K562 (cell line): ENCODE measurements around the gene CLHC1. TPM values are rescaled to one million over a fixed set of nuclear protein-coding genes. Genes with fewer than 3 reads are reported as not detected.

Experiments used
- CUX1 ChIP-seq: fragments of 200-800 bp; sonication (Bioruptor generic); IDR thresholded peaks from 2 replicates; pipeline ENCODE4 v1.6.1; 2016; ENCODE audit warnings: missing genetic modification characterization, missing compliant biosample characterization
- EZH2 ChIP-seq: IDR thresholded peaks from 2 replicates; pipeline ENCODE4 v1.6.1; 2012; ENCODE audit warnings: low read depth, mild to moderate bottlenecking, inconsistent platforms, low read length, borderline replicate concordance
- FOXA3 ChIP-seq, 2 experiments: fragments of 450-650 bp in 1 of 2; sonication (generic) in 1 of 2; formaldehyde crosslinking; IDR thresholded peaks in 1 of 2; conservative IDR thresholded peaks in 1 of 2; 2 replicates each; pipeline versions ENCODE4 v1.4.0 to v1.8.0; 2020 to 2022; ENCODE audit warnings: mild to moderate bottlenecking in 2 of 2, missing genetic modification reagents in 1 of 2
- LARP7 ChIP-seq: fragments of 450-650 bp; IDR thresholded peaks from 2 replicates; pipeline ENCODE4 v1.6.1; 2016
- NEUROD1 ChIP-seq: fragments of 150-350 bp; IDR thresholded peaks from 2 replicates; pipeline ENCODE4 v1.6.1; 2014; ENCODE audit warnings: borderline replicate concordance, low read length, low read depth; ENCODE audit not compliant: partially characterized antibody
- RBM15 ChIP-seq: fragments of 200-400 bp; formaldehyde crosslinking; IDR thresholded peaks from 2 replicates; pipeline ENCODE4 v1.6.1; 2018; ENCODE audit warnings: mild to moderate bottlenecking, low read length, moderate library complexity; ENCODE audit not compliant: insufficient read depth
- ZBTB5 ChIP-seq: fragments of 450-650 bp; IDR thresholded peaks from 2 replicates; pipeline ENCODE4 v1.6.1; 2017; ENCODE audit warnings: antibody characterized with exemption
- ZNF444 ChIP-seq: fragments of 250-450 bp; sonication (Bioruptor Pico); IDR thresholded peaks from 2 replicates; pipeline ENCODE4 v1.4.0; 2020; ENCODE audit warnings: mild to moderate bottlenecking, moderate library complexity
- ZNF644 ChIP-seq: fragments of 200-800 bp; sonication (Bioruptor generic); IDR thresholded peaks from 2 replicates; pipeline ENCODE4 v1.6.1; 2016; ENCODE audit warnings: low read depth, missing genetic modification characterization, missing compliant biosample characterization
- ZNF778 ChIP-seq: fragments of 450-650 bp; formaldehyde crosslinking; IDR thresholded peaks from 2 replicates; pipeline ENCODE4 v1.4.0; 2020; ENCODE audit warnings: mild to moderate bottlenecking, moderate library complexity
- polyA plus RNA-seq, 8 experiments: library from polyadenylated mRNA; depleted of rRNA in 4 of 8; stranded (reverse) in 5 of 8; unstranded in 3 of 8; fragments of >200 nt; fragmentation: Nextera tagmentation in 2 of 8; fragmentation: Illumina TruSeq in 1 of 8; extraction: Ambion mirVana in 2 of 8; extraction: Trizol in 1 of 8; gene quantifications; 2 replicates each; pipeline versions ENCODE4 v1.2.1 to v1.2.3, GENCODE V29; 2011 to 2014; ENCODE audit warnings: inconsistent platforms in 1 of 8, missing spikeins in 1 of 8
- total RNA-seq, 7 experiments: library from RNA; depleted of rRNA in 6 of 7; stranded (reverse); fragments of >200 nt in 6 of 7; fragmentation: Illumina TruSeq in 2 of 7; extraction: Trizol in 2 of 7; gene quantifications; 2 replicates each; pipeline versions ENCODE4 v1.2.1 to v1.2.3, GENCODE V29; 2011 to 2021; ENCODE audit warnings: low replicate concordance in 1 of 7
- TF ChIP-seq, protein P1 (sequence below), 2 experiments: fragments of 250-450 bp in 1 of 2; fragments of 450-650 bp in 1 of 2; sonication (Bioruptor Pico) in 1 of 2; IDR thresholded peaks; 2 replicates each; pipeline versions ENCODE4 v1.6.1 to v1.8.0; 2016 to 2021; ENCODE audit warnings: mild to moderate bottlenecking in 2 of 2, moderate library complexity in 2 of 2, missing compliant biosample characterization in 1 of 2, missing genetic modification characterization in 1 of 2
- TF ChIP-seq, protein P2 (sequence below): sonication (generic); IDR thresholded peaks from 2 replicates; pipeline ENCODE4 v1.6.1; 2016
- TF ChIP-seq, protein P3 (sequence below): sonication (generic); formaldehyde crosslinking; IDR thresholded peaks from 2 replicates; pipeline ENCODE4 v1.8.0; 2022; ENCODE audit warnings: missing genetic modification reagents, mild to moderate bottlenecking, moderate library complexity, borderline replicate concordance
- TF ChIP-seq, protein P4 (sequence below): fragments of 450-650 bp; IDR thresholded peaks from 2 replicates; pipeline ENCODE4 v1.6.1; 2014; ENCODE audit warnings: low read depth, mild to moderate bottlenecking, moderate library complexity, borderline replicate concordance

Gene CLHC1
- total and polyA plus RNA-seq, 9 of the 15 experiments (the other 6 are each of a cell fraction or from before 2014, with no cell fraction given): 3.7 to 14.3 (median 8.6) TPM

DNA sequence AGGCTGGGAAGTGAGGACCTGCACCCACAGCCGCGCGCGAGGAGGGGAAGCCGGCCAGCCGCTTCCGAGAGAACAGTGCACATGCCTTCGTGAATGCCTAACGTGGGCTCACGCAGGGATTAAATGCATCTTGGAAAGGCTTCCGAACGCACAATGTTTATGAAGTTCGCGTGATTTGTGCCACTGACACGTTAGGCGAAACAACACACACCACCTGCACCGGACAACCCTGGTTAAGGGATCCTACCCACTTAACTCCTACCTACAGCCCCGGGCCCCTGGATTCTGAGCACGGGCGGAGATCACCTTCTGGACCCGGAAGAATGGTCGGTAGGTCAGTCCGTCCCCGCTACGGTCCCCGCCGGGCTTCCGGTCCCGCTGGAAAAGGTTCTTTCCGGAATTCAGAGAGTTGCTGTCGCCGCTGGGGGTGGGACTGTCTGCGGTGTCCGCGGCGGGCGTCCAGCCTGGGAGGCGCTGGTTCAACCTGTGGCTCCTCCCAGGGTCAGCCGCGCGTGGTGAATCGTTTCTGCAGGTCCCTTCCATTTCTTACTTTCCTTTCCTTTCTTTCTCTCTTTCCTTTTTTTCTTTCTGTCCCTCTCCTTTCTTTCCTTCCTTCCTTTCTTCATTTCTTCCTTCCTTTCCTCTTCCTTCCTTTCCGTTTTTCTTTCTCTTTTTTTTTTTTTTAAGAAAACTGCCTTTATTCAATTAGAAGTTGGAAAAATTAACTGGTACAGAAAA, 37.0 kb upstream of the CLHC1 start, which contains the start of gene MTIF2 (continued):
- TF ChIP-seq, protein P1, sequence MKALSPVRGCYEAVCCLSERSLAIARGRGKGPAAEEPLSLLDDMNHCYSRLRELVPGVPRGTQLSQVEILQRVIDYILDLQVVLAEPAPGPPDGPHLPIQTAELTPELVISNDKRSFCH (CRISPR knock-in tag; IDR thresholded peaks at IDR 0.05): no peak
- TF ChIP-seq, protein P1 (tag; IDR thresholded peaks at IDR 0.05): peak; percentile 55; the same call in 1 of the 2 replicates
- no peak for TF ChIP-seq EZH2
- TF ChIP-seq ZBTB5: no peak
- TF ChIP-seq, protein P2, sequence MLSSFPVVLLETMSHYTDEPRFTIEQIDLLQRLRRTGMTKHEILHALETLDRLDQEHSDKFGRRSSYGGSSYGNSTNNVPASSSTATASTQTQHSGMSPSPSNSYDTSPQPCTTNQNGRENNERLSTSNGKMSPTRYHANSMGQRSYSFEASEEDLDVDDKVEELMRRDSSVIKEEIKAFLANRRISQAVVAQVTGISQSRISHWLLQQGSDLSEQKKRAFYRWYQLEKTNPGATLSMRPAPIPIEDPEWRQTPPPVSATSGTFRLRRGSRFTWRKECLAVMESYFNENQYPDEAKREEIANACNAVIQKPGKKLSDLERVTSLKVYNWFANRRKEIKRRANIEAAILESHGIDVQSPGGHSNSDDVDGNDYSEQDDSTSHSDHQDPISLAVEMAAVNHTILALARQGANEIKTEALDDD: peak; percentile 44; the same call in 1 of the 2 replicates
- TF ChIP-seq RBM15: no peak
- no peak for TF ChIP-seq ZNF444
- TF ChIP-seq, protein P3, sequence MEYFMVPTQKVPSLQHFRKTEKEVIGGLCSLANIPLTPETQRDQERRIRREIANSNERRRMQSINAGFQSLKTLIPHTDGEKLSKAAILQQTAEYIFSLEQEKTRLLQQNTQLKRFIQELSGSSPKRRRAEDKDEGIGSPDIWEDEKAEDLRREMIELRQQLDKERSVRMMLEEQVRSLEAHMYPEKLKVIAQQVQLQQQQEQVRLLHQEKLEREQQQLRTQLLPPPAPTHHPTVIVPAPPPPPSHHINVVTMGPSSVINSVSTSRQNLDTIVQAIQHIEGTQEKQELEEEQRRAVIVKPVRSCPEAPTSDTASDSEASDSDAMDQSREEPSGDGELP (CRISPR knock-in tag): peak; percentile 91
- no peak; a peak in 1 of 4 replicates for TF ChIP-seq FOXA3 (CRISPR knock-in tag; conservative IDR thresholded peaks at IDR 0.05 in 1 of 2, IDR thresholded peaks at IDR 0.05 in 1 of 2)
- TF ChIP-seq ZNF778: no peak
- no peak for TF ChIP-seq CUX1 (CRISPR knock-in tag)
- peak; percentile 99 for TF ChIP-seq LARP7
- TF ChIP-seq ZNF644 (tag): no peak
- TF ChIP-seq NEUROD1: peak; percentile 64
- TF ChIP-seq, protein P4, sequence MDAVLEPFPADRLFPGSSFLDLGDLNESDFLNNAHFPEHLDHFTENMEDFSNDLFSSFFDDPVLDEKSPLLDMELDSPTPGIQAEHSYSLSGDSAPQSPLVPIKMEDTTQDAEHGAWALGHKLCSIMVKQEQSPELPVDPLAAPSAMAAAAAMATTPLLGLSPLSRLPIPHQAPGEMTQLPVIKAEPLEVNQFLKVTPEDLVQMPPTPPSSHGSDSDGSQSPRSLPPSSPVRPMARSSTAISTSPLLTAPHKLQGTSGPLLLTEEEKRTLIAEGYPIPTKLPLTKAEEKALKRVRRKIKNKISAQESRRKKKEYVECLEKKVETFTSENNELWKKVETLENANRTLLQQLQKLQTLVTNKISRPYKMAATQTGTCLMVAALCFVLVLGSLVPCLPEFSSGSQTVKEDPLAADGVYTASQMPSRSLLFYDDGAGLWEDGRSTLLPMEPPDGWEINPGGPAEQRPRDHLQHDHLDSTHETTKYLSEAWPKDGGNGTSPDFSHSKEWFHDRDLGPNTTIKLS: peak; percentile 53; the same call in 1 of the 2 replicates
